ENCODE measurements around the gene TSHZ3. TPM values are rescaled to one million over a fixed set of nuclear protein-coding genes. Genes with fewer than 3 reads are reported as not detected.

The TSHZ3 gene
- total RNA-seq, 1 experiment from 2014 or later: 14.8 TPM

- CTCF ChIA-PET: no interaction called here
- DNase-seq (ENCODE audit: low spot score): no peak
- no TSS peak for BruUV-seq (replicated peaks)
Observed at GRCh38 chr19:31334101-31334848, 15.0 kb downstream of the TSHZ3 start.

GRCh38 chr19:31332096-31332495 lies 17.1 kb downstream of the TSHZ3 start:
- no TSS peak for BruUV-seq (replicated peaks)
- TF ChIP-seq CTCF (conservative IDR thresholded peaks at IDR 0.05; ENCODE audit: low read depth, low read length): no peak
- TF ChIP-seq EZH2 (IDR thresholded peaks at IDR 0.05; ENCODE audit: borderline replicate concordance, low read depth, low read length, poor library complexity, severe bottlenecking): no peak
- H3K27ac ChIP-seq (ENCODE audit: low read depth, low read length, poor library complexity, severe bottlenecking): no peak overlapping the region
- H3K9me3 ChIP-seq (ENCODE audit: low read depth, low read length, poor library complexity, severe bottlenecking): no peaks in the 10 kb centered on the region
- DNase-seq (ENCODE audit: low spot score): no peak
- H3K27me3 ChIP-seq (replicated peaks; ENCODE audit: insufficient read depth, low read depth, low read length, poor library complexity): no peaks in the 10 kb centered on the region
- no peaks in the 10 kb centered on the region for H3K4me1 ChIP-seq (ENCODE audit: insufficient read depth, low read length, poor library complexity, severe bottlenecking)
- CTCF ChIA-PET: no interaction called here
- intact Hi-C loops (cut with micrococcal nuclease; ENCODE audit: unreplicated experiment): no loop called here
- POLR2A ChIA-PET (ENCODE audit: low non-redundant PET): no interaction called here
- no peak overlapping the region for H3K4me3 ChIP-seq (ENCODE audit: low read depth, low read length, poor library complexity, severe bottlenecking)
- H3K36me3 ChIP-seq (ENCODE audit: insufficient read depth, low read length, poor library complexity, severe bottlenecking): no peaks in the 10 kb centered on the region

More at GRCh38 chr19:31334101-31334848, 15.0 kb downstream of the TSHZ3 start:
- TF ChIP-seq EZH2 (IDR thresholded peaks at IDR 0.05; ENCODE audit: borderline replicate concordance, low read depth, low read length, poor library complexity, severe bottlenecking) (no peak), CTCF (conservative IDR thresholded peaks at IDR 0.05; ENCODE audit: low read depth, low read length) (no peak)
- no peak overlapping the region for H3K27ac ChIP-seq (ENCODE audit: low read depth, low read length, poor library complexity, severe bottlenecking)
- no peaks in the 10 kb centered on the region for H3K27me3 ChIP-seq (replicated peaks; ENCODE audit: insufficient read depth, low read depth, low read length, poor library complexity)
- H3K4me3 ChIP-seq (ENCODE audit: low read depth, low read length, poor library complexity, severe bottlenecking): no peak overlapping the region
- H3K9me3 ChIP-seq (ENCODE audit: low read depth, low read length, poor library complexity, severe bottlenecking): no peaks in the 10 kb centered on the region
- intact Hi-C loops (cut with micrococcal nuclease; ENCODE audit: unreplicated experiment): no loop called here
- peaks cover 17% of the 10 kb centered on the region for H3K4me1 ChIP-seq (ENCODE audit: insufficient read depth, low read length, poor library complexity, severe bottlenecking)
- POLR2A ChIA-PET (ENCODE audit: low non-redundant PET): no interaction called here
- no peaks in the 10 kb centered on the region for H3K36me3 ChIP-seq (ENCODE audit: insufficient read depth, low read length, poor library complexity, severe bottlenecking)

GRCh38 chr19:31331536-31331935 lies 17.7 kb downstream of the TSHZ3 start:
- ChIA-PET POLR2A (ENCODE audit: low non-redundant PET) (no interaction called here), CTCF (no interaction called here)
- no peak for DNase-seq (ENCODE audit: low spot score)
- no peaks in the 10 kb centered on the region for H3K27me3 ChIP-seq (replicated peaks; ENCODE audit: insufficient read depth, low read depth, low read length, poor library complexity)
- H3K9me3 ChIP-seq (ENCODE audit: low read depth, low read length, poor library complexity, severe bottlenecking): no peaks in the 10 kb centered on the region
- H3K4me1 ChIP-seq (ENCODE audit: insufficient read depth, low read length, poor library complexity, severe bottlenecking): no peaks in the 10 kb centered on the region
- BruUV-seq (replicated peaks): no TSS peak
- TF ChIP-seq CTCF (conservative IDR thresholded peaks at IDR 0.05; ENCODE audit: low read depth, low read length) (no peak), EZH2 (IDR thresholded peaks at IDR 0.05; ENCODE audit: borderline replicate concordance, low read depth, low read length, poor library complexity, severe bottlenecking) (no peak)
- no peak overlapping the region for H3K27ac ChIP-seq (ENCODE audit: low read depth, low read length, poor library complexity, severe bottlenecking)
- no peak overlapping the region for H3K4me3 ChIP-seq (ENCODE audit: low read depth, low read length, poor library complexity, severe bottlenecking)
- no peaks in the 10 kb centered on the region for H3K36me3 ChIP-seq (ENCODE audit: insufficient read depth, low read length, poor library complexity, severe bottlenecking)
- intact Hi-C loops (cut with micrococcal nuclease; ENCODE audit: unreplicated experiment): no loop called here
